ENCODE data around the gene ZNF407.

- no peak for TF ChIP-seq ARNTL (CRISPR knock-in tag; IDR thresholded peaks at IDR 0.05; ENCODE audit: borderline replicate concordance, low read depth)
- no peak for TF ChIP-seq SNAI2 (CRISPR knock-in tag; IDR thresholded peaks at IDR 0.05)
- TF ChIP-seq ZNF8 (CRISPR knock-in tag; IDR thresholded peaks at IDR 0.05), result no peak
- no peak for TF ChIP-seq ESRRG (CRISPR knock-in tag; IDR thresholded peaks at IDR 0.05)
- TF ChIP-seq TOX (CRISPR knock-in tag; IDR thresholded peaks at IDR 0.05; ENCODE audit: borderline replicate concordance), result no peak
- TF ChIP-seq PATZ1 (CRISPR knock-in tag; IDR thresholded peaks at IDR 0.05; ENCODE audit: borderline replicate concordance), result no peak
- TF ChIP-seq OSR1 (CRISPR knock-in tag; IDR thresholded peaks at IDR 0.05), result no peak
These were observed 468.6 kb downstream of the ZNF407 start for GRCh38 chr18:75066021-75066880.
